Measurements from ENCODE around the gene TNK2.

- TF ChIP-seq EZH2phosphoT487 (IDR thresholded peaks at IDR 0.05; ENCODE audit: insufficient read depth, low read depth) = no peak
- no peak for TF ChIP-seq EZH2 (IDR thresholded peaks at IDR 0.05; ENCODE audit: insufficient read depth, poor library complexity, severe bottlenecking)
Measured at GRCh38 chr3:195844671-195845218, 63.6 kb downstream of the TNK2 start.

Data from GM23248 (cell line).